Measurements from ENCODE around the gene MIF4GD.

DNA sequence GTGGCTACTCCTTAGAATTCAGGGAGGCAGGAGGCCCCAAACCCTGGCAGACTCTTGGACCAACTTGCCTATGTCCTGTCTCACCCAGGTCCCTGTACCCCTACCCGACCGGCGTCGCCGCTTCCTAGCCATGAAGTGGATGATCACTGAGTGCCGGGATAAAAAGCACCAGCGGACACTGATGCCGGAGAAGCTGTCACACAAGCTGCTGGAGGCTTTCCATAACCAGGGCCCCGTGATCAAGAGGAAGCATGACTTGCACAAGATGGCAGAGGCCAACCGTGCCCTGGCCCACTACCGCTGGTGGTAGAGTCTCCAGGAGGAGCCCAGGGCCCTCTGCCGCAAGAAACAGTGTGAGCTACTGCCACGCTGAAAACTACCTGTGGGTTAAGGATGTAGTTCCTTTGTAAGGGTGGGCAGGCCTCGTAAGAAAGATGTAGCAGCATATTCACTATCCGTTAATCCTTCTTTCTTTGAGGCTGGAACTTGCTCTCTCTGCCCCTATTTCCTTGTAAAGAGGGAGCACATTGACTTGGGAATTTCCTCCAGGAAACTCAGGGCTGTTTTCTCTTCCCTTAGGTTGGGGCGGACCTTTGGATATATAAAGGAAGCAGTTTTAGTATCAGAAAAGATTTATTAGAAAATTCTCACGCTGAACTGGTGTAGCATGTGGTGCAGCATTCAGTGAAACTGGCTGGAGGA, 5.3 kb downstream of the MIF4GD start:
- TF ChIP-seq, protein P1, sequence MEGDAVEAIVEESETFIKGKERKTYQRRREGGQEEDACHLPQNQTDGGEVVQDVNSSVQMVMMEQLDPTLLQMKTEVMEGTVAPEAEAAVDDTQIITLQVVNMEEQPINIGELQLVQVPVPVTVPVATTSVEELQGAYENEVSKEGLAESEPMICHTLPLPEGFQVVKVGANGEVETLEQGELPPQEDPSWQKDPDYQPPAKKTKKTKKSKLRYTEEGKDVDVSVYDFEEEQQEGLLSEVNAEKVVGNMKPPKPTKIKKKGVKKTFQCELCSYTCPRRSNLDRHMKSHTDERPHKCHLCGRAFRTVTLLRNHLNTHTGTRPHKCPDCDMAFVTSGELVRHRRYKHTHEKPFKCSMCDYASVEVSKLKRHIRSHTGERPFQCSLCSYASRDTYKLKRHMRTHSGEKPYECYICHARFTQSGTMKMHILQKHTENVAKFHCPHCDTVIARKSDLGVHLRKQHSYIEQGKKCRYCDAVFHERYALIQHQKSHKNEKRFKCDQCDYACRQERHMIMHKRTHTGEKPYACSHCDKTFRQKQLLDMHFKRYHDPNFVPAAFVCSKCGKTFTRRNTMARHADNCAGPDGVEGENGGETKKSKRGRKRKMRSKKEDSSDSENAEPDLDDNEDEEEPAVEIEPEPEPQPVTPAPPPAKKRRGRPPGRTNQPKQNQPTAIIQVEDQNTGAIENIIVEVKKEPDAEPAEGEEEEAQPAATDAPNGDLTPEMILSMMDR (IDR thresholded peaks at IDR 0.05): no peak
- TF ChIP-seq EZH2 (IDR thresholded peaks at IDR 0.05; ENCODE audit: borderline replicate concordance, insufficient read depth, low read depth, low read length, poor library complexity, severe bottlenecking): no peak

All from B cell (primary cell).